HG03097 (cell line): ENCODE data around the gene VPS45.
"Not testable (repeated sequence)": the region's sequence is repeated elsewhere in the genome, so short reads cannot be mapped to it uniquely, and the experiment has no call there.

ENCODE experiments used
- ATAC-seq: cut with Tn5 transposase; IDR thresholded peaks from one replicate; pipeline ENCODE4 v1.9.1; 2021; ENCODE audit not compliant: unreplicated experiment, low FRiP score

VPS45 gene

GRCh38 chr1:150067184-150068108, at the start of gene VPS45:
VPS45 (plus strand) TSS chr1:150067776; CDS start chr1:150067858, 82 bp downstream.
- ATAC-seq: peak; percentile 88

- no peak for ATAC-seq
These were observed 49.4 kb upstream of the VPS45 start for GRCh38 chr1:150018165-150018564.

GRCh38 chr1:150020711-150021110, 46.9 kb upstream of the VPS45 start:
- no peak for ATAC-seq

- no peak for ATAC-seq
These were observed 46.3 kb upstream of the VPS45 start for GRCh38 chr1:150021191-150021694.

GRCh38 chr1:150022357-150022756, 45.2 kb upstream of the VPS45 start:
- no peak for ATAC-seq

- no peak for ATAC-seq
These were observed 43.4 kb upstream of the VPS45 start for GRCh38 chr1:150024156-150024555.

- no peak for ATAC-seq
These were observed 39.3 kb upstream of the VPS45 start for GRCh38 chr1:150028322-150028721.

- no peak for ATAC-seq
These were observed 33.2 kb upstream of the VPS45 start for GRCh38 chr1:150034336-150034735.

GRCh38 chr1:150049926-150050325, 17.6 kb upstream of the VPS45 start:
- ATAC-seq: no peak

GRCh38 chr1:150051089-150051373, 16.5 kb upstream of the VPS45 start:
- no peak for ATAC-seq

- not testable (repeated sequence) for ATAC-seq
These were observed 15.6 kb upstream of the VPS45 start for GRCh38 chr1:150051905-150052412.

GRCh38 chr1:150053926-150054325, 13.7 kb upstream of the VPS45 start:
- no peak for ATAC-seq

- not testable (repeated sequence) for ATAC-seq
These were observed 12.1 kb upstream of the VPS45 start for GRCh38 chr1:150055507-150055906.

- ATAC-seq: no peak
These were observed 11.2 kb upstream of the VPS45 start for GRCh38 chr1:150056407-150056806.

GRCh38 chr1:150060260-150060659, 7.3 kb upstream of the VPS45 start:
- ATAC-seq: no peak

GRCh38 chr1:150061632-150062101, 5.9 kb upstream of the VPS45 start:
- ATAC-seq: no peak

GRCh38 chr1:150062113-150062512, 5.5 kb upstream of the VPS45 start:
- ATAC-seq: no peak

- no peak for ATAC-seq
These were observed 2.2 kb upstream of the VPS45 start for GRCh38 chr1:150065184-150065871.

- no peak for ATAC-seq
These were observed 1.2 kb upstream of the VPS45 start for GRCh38 chr1:150066328-150066727.

- ATAC-seq: no peak
These were observed 765 bp upstream of the VPS45 start for GRCh38 chr1:150066838-150067183.

GRCh38 chr1:150068109-150068435, 496 bp downstream of the VPS45 start:
- no peak for ATAC-seq

GRCh38 chr1:150069923-150070322, 2.3 kb downstream of the VPS45 start:
- ATAC-seq: no peak
